HG03064 (cell line): Measurements from ENCODE around the gene AK1.
"Not testable (repeated sequence)": the region's sequence is repeated elsewhere in the genome, so short reads cannot be mapped to it uniquely, and the experiment has no call there.

Experiments
- ATAC-seq: cut with Tn5 transposase; IDR thresholded peaks from one replicate; pipeline ENCODE4 v1.9.1; 2021; ENCODE audit warnings: low read depth; ENCODE audit not compliant: unreplicated experiment

The AK1 gene

DNA sequence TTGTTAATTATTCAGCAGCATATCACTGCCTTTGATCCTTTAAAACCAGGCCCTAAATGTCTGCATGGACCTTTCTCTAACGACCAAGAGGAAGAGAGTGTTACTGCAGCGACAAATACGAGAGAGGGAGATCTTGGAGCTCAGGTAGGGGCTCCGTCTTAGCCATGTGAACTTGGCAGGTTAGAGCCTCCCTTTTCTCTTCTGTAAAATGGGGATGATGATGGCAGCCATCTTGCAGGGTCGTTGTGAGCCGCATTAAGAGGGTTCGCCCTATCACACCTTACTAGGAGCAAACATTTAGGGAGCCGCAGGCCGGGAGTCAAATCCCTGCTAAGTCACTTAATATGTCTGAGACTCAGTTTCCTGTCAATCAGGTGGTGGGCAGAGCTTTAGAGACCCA is 24.6 kb downstream of the AK1 start:
- ATAC-seq, result no peak

DNA sequence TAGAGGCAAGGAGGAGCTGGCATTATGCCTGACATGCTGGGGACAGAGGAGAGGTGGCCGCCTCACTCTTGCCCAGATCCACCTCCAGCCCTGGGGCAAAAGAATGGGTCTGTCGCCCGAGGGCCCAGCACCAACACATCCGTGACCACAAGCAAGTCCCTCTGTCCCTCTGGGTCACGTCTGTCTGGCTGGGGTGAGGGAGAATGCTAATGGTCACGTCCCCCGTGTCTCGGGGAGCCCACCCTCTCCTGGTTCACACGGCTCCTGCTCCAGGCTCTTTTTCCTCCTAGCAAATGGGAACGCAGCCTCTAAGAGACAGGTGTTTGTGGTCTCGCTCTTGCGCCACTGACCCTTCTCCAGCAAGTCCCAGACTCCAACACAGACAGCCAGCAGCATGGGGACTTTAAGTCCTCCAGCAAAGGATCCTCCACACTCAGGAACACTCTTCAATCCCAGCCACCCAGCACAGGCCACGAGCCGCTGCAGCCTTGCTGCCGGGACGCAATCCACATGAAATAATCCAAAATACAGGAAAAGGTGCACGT is 27.1 kb downstream of the AK1 start:
- ATAC-seq, result no peak

DNA sequence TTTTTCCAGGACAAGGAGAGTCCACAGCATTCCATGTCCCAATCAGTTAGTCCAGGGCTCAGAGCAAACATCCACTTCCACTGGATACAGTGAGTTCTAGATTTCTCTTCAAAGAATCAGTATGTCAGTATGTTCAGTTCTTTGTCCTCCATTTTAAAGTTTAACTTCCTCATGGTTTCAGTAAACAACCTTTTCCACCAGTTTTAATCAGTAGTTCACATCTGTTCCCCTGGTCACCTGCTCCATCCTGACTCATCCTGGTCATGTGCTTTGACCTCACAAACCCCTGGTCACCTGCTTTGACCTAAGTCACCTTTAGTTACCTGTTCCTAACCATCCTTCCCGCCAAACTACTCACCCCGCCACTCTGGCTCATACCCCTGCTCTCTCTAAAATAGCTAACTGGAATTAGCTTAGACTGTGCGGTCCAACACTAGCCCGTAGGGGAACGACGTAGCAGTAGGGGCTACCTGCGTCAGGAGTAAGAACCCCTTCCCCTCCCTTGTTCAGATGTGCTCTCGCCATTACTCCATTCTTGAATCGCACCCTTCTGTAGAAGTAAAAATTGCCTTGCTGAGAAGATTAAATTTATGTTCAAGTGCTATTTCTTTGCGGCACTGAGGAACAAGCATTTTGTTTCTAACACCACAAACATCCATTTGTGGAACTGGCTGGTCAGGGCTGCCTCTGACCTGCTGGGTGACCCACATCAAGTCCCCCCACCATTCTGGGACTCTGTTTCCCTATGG is 28.5 kb downstream of the AK1 start:
- ATAC-seq, result no peak

DNA sequence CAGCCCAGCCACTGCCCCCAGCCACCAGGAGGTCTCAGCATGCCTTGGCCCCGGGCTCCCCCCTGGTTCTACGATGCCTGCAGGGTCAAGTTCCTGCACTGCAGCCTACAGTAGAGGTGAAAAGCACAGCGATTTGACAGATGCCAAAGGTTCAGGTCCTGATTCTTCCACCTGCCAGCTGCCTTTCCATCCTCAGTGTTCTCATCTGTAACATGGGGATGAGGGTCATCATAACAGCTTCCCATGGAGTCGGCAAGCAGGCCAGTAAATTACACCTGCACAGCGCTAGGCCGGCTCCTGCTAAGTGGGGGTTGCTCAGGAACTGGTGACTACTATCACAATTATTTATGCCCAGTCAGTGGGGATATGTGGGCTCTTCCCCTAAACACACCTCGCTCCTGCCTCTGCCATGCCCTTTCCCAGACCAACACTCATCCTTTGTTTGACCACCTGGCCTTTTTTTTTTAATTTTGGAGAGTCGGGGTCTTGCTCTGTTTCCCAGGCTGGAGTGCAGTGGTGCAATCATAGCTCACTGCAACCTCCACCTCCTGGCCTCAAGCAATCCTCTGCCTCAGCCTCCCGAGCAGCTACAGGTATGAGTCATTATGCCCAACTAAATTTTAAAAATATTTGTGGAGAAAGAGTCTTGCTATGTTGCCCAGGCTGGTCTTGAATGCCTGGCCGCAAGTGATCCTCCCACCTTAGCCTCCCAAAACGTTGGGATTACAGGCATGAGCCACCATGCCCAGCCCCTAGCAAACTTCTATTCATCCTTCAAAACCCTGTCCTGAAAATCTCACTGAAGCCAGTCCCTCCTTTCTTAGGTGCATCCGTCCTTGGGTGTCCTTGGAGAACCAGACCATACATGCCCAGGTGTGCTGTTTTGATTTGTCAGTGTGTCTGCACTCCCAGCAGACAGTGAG is 29.4 kb downstream of the AK1 start:
- no peak for ATAC-seq

DNA sequence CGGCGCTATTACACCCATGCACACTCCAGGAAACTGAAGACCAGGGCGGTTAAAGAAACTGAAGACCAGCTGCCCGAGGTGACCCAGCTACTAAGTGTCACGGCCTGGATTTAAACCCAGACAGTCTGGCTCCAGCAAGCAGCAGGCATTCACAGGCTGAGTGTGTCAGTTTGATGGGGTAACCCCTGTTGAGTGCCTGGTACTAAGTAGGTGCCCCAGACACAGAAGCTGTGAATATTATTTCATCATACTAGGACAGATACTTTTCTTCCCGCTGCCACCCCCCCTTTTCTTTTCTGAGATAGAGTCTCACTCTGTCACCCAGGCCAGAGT is 30.3 kb downstream of the AK1 start:
- ATAC-seq, result no peak

DNA sequence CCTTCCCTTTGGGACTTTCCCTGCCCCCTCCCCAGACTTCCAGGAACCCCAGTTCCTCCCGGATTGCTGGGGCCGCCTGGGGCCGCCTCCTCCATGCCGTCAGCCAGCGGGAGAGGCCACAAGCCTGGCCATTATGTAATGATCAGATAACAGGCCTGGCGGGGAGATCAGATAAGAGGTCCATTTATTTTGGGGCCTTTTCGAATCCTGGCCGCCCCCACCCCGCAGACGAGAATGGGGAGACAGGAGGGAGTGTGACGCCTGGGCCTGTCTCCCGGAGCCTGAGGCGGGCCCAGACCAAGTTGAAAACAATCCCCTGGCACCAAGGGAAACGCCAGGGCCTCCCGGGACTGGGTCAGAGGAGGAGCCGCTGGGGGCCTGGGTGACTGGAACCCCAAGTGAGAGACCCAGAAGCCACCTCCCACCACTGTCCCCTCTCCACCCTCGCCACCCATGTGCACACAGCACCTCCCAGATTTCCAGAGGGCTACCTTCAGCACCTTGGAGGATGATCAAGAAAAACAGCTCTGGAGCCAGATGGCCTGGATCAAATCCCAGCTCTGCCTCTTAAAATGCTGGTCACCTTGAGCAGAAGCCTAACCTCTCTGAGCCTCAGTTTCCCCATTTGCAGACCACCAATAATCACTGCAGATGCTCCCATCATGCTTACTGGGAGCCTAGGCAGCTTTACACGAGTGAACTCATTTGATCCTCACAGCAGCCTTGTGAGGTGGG is 30.9 kb downstream of the AK1 start:
- ATAC-seq, result no peak

DNA sequence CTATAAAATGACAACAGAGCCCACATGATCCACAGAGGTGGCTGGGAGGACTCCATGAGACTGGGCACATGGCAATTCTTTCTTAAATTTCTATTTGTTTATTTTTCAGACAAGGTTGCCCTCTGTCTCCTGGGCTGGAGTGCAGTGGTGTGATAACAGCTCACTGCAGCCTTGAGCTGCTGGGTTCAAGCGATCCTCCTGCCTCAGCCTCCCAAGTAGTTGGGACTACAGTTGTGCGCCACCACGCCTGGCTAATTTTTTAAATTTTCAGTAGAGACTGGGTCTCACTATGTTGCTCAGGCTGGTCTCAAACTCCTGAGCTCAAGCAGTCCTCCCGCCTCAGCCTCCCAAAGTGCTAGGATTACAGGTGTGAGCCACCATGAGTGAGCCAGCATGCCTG is 31.9 kb downstream of the AK1 start:
- not testable (repeated sequence) for ATAC-seq

DNA sequence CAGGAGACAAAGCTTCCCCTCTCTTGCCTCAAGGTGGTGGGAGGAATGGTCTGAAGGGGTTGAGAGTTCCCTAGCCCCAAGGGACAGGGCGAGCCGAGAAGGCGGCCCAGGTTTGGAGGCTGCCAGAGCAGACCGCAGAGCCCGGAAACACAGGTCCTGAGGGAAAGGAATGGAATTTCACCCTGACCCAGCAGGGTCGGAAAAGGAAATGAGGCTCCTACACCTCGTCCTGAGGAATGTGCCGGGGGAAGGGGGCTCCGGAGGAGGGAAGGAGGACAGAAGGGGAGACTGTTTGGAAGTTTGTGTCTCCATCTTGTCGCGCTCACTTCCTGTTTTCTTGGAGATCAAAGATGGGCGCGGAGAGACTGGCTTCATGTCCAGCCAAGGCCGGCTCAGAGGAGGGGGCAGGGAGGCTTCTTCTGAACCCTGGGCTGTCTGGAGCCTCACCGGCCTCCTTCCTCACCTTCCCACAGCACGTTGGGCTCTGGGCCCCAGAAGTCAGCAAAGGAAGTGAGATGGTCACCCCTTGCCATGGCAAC is 32.6 kb downstream of the AK1 start:
- no peak for ATAC-seq

DNA sequence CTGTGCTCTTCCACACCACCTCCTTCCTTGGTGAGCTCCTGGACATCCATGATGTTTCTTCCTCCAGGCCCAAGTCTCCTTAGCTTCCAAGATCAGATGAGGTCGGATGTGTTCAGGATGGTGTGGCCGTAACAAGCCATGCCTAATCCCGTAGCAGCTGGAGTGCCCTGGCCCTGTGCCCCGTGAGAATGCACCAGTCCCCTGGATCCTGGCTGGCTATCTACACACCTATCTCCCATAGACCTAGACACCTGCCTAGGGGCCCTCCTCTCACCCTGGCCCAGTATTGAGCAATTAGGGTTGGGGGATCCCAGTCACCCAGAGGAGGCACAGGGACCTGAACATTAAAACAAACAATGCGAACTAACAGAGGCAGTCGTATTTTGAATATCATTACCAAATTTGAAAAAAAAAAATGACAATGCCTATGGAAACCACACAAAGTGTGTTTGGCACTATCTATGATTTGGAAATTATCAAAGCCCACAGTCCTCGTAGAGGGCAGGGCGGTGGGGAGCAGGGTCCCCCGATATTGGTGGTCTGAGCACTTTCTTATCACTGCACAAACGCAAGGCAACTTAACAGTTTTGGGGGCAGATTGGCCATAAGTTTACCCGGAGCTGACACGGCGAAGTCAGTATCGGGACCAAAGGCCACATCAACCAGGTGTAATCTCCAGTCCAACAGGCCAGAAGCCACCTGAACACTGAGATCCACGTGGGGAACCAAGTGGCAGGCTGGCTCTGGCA is 36.2 kb downstream of the AK1 start:
- ATAC-seq, result no peak

DNA sequence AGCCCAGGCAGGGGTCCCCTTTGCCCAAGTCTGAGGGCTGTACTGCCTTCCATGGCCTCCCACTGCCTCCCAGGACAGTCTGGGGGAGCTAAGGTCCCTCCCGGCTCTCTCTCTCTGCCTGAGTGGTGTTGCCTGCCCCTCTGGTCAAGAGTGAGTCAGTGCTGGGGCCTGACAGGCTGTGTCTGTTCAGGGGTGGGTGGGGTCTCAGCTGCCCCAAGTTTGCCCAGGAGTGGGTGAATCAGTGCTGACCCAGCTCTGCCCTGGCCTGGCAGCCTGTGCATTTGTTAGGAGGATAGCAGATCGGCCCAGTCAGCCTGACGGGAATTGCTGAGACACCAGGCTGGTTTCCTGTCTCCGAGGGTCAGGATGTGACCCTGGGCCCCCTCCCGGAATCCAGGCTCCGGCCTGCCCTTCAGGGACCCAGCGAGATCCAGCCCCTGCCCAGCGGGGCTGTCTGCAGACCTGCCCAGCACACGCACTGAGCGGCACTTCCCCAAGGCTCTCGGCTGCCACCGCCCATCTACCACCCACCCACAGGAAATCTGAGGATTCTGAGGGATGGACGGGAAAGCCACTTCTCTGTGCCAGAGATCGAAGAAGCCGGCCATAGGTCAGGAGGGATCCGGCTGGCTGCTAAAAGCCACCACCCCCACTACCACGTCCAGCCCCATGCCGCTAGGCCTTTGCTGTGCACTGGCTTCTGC is 38.9 kb downstream of the AK1 start:
- no peak for ATAC-seq

DNA sequence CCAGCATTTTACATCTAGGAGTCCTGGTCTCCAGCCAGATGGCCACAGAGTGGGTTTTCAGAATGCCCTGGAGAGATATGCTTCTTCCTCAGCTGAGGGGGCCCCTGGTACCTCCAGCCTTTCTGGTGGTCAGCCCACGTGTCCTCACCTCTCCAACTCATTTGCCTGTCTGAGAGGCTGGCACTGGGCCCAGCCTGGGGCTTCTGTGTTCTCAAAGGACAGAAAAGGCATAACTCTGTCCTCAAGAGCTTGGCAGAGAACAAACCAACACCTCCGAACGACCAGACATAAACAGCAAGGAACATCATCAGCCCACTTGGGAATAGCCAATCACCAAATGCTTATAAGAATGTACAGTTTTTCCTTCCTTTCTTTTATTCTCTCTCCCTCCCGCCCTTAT is 40.1 kb downstream of the AK1 start:
- no peak for ATAC-seq

DNA sequence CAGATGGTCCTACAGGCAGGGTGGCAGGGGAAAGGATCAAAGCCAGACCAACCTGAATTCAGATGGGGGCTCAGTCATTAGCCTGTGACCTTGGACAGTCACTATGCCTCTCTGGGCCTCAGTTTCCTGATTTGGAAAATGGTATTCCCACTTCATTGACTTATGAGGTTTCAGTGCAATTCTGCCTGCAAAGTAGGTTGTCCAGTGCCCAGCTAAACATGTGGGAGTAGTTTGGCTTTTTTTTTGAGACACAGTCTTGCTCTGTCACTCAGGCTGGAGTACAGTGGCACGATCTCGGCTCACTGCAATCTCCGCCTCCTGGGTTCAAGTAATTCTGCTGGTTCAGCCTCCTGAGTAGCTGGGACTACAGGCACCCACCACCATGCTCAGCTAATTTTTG is 40.9 kb downstream of the AK1 start:
- not testable (repeated sequence) for ATAC-seq

DNA sequence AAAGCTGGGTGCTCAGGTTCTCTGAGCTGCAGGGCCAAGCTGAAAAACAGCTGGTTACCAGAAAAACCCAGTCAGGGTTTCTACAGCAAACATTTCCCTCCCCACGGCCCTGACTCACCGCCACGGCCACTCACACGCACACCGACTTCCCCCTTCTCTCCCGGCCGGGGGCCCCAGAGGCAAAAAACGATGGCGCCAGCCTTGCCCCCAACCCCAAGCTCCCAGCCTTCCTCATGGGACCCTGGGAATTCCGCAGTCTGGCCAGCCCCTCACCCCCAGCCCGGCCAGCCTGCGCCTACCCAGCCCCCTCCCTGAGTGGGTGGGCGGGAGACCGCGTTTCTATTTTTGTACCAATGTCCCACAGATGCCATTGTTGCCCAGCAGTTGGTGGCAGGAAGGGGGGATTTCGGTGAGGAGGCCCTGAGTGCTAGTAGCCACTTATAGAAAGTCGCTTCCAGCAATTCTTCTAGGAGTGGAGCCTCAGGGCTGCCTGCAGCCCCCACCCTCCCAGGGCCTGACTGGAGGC is 41.4 kb downstream of the AK1 start:
- ATAC-seq, result no peak

DNA sequence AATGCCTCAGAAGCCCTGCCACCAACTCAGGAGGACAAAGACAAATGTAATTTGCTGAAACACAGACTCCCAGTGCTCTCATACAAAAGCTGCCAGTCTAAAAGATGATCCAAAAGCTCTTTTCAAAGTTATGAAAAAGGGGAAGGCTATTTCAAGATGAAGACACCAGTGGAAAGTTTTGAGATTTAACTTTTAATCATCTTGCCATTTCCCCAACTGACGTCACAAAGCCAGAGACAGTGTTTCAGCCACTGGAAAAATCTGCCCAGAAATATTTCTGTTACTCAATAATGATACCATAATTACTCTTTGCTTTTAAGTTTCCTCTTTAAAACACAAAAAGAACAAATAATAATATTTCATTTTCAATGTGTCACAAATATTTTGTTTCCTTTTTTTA is 43.9 kb downstream of the AK1 start:
- ATAC-seq, result no peak

DNA sequence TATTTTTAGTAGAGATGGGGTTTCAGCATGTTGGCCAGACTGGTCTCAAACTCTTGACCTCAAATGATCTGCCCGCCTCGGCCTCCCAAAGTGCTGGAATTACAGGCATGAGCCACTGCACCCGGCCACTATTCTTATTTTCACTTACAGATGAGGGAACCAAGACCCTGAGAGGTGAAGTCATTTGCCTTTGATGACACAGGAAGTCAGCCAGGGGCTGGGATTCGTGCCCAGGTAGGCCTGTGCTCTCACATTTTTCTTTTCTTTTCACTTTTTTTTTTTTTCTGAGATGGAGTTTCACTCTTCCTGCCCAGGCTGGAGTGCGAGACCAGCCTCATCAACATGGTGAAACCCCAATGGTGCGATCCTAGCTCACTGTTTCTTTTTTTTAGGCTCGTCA is 45.2 kb downstream of the AK1 start:
- no peak for ATAC-seq

DNA sequence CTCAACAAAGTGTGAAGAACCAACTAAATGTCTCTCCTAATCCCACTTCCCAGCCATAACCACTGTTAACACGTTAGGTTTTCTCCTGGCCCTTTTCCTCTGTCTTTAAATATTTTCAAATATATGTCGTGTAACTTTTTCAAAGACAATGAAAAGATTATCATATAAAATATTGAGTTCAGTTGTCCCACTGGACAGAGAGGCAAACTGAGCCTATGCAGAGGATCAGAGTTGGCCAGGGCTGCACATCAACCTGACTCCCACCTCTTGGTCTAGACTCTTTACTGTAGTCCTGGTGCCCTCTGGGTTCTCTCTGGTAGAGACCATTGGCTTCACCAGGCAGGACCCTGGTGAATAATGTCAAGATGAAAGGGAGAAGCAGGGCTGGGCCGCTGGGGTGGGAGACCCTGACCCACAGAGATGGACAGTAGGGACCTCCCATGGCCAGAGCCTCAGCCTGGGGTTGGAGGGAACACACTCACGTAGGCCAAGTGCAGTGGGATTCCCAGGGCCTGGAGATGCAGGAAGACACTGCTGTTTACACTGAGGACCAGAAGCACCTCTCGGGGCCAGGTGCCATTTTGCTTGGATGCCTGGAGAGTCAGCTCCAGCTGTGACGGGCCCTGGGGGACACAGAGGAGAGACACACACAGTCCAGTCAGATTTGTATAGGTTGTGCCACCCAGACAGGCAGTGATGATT is 48.1 kb downstream of the AK1 start:
- no peak for ATAC-seq

DNA sequence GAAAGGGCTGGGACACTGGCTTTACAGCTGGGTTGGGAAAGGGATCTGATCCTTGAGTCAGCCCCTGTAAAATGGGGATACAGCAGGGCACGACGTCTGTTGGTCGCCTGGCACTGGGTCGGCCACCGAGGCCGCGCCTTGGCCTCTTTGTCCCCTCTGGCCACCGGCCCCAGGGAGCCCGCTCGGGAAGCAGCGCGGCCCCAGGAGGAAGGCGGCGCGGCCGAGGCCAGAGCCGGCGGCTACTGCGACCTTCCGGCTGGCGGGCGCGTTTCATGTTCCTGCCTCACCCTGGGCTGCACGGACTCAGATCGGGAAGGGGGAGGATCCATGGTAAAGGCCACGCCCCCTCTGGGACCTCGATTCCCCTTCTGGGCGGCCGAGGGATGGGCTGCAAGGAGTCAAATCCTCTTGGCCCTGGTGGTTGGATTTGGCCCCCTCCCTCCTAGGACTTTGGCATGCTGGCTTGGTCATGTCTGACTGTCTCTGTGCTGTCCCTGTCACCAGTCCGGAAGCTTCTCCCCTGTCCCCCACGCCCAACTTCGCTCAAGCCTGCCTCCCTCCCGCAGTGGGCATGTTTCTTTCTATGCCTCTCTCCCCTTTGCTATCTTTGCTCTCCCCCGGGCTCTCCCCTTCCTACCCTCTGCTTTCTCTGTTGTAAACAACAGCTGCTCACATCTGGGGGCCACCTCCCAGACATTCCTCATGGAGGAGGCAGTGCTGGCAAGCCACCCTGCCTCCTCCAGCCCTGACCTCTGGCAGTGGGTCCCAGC is 49.0 kb downstream of the AK1 start:
- ATAC-seq, result no peak
